ENCODE data around the gene SPOCK1. TPM values are rescaled to one million over a fixed set of nuclear protein-coding genes. Genes with fewer than 3 reads are reported as not detected.
A peak's percentile ranks its signal among the peaks of the same experiment; 100 is the strongest.

The SPOCK1 gene
- total RNA-seq, 1 experiment from 2014 or later, result 10.9 TPM

DNA sequence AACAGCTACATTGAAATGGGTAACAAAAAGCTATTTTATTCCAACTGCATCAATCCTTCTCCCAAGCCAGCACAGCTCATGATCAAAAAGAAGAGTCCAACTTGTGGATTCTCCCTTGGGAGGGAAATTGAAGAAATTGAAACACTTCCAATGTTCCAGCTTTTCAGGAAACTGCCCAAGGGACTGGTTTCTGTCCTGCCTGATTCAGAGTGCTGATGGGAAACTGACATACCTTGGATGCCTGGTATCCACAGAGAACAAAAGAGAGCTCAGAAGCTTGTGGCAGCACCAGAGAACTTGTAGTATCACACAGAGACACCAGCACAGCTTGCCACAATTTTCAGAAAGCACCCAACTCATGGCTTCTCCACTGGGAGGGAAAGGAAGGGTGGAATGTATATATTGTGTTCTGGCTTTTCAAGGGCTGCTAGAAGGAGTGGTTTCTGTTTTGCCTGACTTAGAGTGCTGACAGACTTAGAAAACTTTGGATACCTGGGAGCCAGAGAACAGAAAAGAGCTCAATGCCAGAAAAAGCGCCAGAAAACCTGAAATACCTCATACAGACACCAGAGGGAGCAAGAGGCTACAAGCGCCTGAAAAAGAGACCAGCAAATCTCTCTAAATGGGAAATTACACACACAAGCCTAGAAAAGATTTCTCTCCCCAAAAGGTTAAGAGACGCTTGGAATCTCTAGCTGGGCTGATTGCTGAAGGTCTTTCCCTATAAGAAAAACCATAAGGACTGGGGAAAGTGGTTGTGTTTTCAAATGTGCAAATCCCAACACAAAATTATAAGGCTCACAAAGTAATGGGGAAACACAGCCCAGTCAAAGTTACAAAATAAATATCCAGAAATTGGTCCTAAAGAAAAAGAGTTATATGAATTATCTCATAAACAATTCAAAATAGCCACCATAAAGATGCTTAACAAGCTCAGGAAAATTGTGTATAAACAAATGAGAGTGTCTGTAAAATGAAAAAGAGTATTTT, 178.8 kb downstream of the SPOCK1 start:
- no peaks in the 10 kb centered on the region for H3K27me3 Mint-ChIP-seq (ENCODE audit: low read depth)
- Histone ChIP-seq H3K14ac (ENCODE audit: insufficient read depth, low read length) (no peak overlapping the region), H3K79me1 (ENCODE audit: insufficient read depth, low read depth, low read length, poor library complexity, severe bottlenecking) (no peaks in the 10 kb centered on the region), H4K8ac (replicated peaks; ENCODE audit: insufficient read length, low read depth, low read length) (no peak overlapping the region), H3T11ph (ENCODE audit: low read length) (no peak overlapping the region), H4K5ac (ENCODE audit: insufficient read length, low read depth, low read length) (no peak overlapping the region), H3K56ac (ENCODE audit: insufficient read length, low read depth, low read length) (no peak overlapping the region), H3K4me1 (ENCODE audit: insufficient read depth, low read length) (no peaks in the 10 kb centered on the region), H2BK20ac (ENCODE audit: low read depth, low read length, poor library complexity, severe bottlenecking) (no peak overlapping the region), H4K20me1 (ENCODE audit: control insufficient read depth, insufficient read depth, insufficient read length) (no peaks in the 10 kb centered on the region), H2AK5ac (ENCODE audit: insufficient read length, low read length) (no peak overlapping the region), H3K4me2 (ENCODE audit: insufficient read depth, insufficient read length, low read length) (no peak overlapping the region), H3K9me3 (ENCODE audit: control insufficient read depth, low read depth, low read length) (no peaks in the 10 kb centered on the region), H2AFZ (ENCODE audit: low read length) (peak overlapping the region; percentile 45), H2BK12ac (ENCODE audit: insufficient read length, low read depth, low read length) (no peak overlapping the region), H3K9ac (ENCODE audit: extremely low read depth, insufficient read length, low read length) (no peak overlapping the region), H3K27me3 (ENCODE audit: insufficient read depth, low read length) (no peaks in the 10 kb centered on the region), H2BK15ac (ENCODE audit: low read depth, low read length) (no peak overlapping the region), H2BK5ac (ENCODE audit: insufficient read length, low read length) (no peak overlapping the region), H2BK120ac (ENCODE audit: low read depth, low read length, poor library complexity, severe bottlenecking) (no peak overlapping the region), H3K23ac (ENCODE audit: insufficient read length, low read depth, low read length) (no peak overlapping the region), H3K18ac (ENCODE audit: insufficient read length, low read depth, low read length) (no peak overlapping the region), H3K4ac (ENCODE audit: low read depth, low read length) (no peak overlapping the region), H3K27ac (ENCODE audit: insufficient read length, low read depth, low read length) (no peak overlapping the region), H3K79me2 (ENCODE audit: insufficient read depth, low read length) (no peaks in the 10 kb centered on the region), H3K23me2 (ENCODE audit: insufficient read length, low read depth, low read length, poor library complexity, severe bottlenecking) (no peaks in the 10 kb centered on the region), H4K91ac (ENCODE audit: insufficient read length, low read depth, low read length) (no peak overlapping the region)
- no peak overlapping the region for H3K4me3 Mint-ChIP-seq
- no CpG with 5 or more reads among the region's 3 CpGs for WGBS (ENCODE audit: extremely low coverage, insufficient read length, low lambda C conversion rate)
- TF ChIP-seq, protein P1, sequence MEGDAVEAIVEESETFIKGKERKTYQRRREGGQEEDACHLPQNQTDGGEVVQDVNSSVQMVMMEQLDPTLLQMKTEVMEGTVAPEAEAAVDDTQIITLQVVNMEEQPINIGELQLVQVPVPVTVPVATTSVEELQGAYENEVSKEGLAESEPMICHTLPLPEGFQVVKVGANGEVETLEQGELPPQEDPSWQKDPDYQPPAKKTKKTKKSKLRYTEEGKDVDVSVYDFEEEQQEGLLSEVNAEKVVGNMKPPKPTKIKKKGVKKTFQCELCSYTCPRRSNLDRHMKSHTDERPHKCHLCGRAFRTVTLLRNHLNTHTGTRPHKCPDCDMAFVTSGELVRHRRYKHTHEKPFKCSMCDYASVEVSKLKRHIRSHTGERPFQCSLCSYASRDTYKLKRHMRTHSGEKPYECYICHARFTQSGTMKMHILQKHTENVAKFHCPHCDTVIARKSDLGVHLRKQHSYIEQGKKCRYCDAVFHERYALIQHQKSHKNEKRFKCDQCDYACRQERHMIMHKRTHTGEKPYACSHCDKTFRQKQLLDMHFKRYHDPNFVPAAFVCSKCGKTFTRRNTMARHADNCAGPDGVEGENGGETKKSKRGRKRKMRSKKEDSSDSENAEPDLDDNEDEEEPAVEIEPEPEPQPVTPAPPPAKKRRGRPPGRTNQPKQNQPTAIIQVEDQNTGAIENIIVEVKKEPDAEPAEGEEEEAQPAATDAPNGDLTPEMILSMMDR (conservative IDR thresholded peaks at IDR 0.05), result peak; percentile 84
- peaks cover 18 to 19% of the 10 kb centered on the region in 2 experiments for H3K4me1 Mint-ChIP-seq
- H3K9me3 Mint-ChIP-seq, result peaks cover 0 to 3% of the 10 kb centered on the region in 2 experiments; a peak in 1 of 5 replicates
- DNase-seq, result peak; percentile 67
- H3K36me3 Mint-ChIP-seq (ENCODE audit: insufficient read depth in 1 of 3, low read depth in 3 of 3), result 0 out of 7 replicates have a peak, but pooled peaks cover 0 to 4% (median 0%) of the 10 kb centered on the region in 3 experiments
- peak overlapping the region in 2 of 3 experiments; percentile 36 to 78; a peak in 4 of 7 replicates for H3K27ac Mint-ChIP-seq

Measured in H9 (cell line).